ENCODE results near the gene PALM2AKAP2. TPM values are rescaled to one million over a fixed set of nuclear protein-coding genes. Genes with fewer than 3 reads are reported as not detected.

Gene PALM2AKAP2
- total and polyA plus RNA-seq, 9 of the 15 experiments (the other 6 are each of a cell fraction or from before 2014, with no cell fraction given) = not detected

DNA sequence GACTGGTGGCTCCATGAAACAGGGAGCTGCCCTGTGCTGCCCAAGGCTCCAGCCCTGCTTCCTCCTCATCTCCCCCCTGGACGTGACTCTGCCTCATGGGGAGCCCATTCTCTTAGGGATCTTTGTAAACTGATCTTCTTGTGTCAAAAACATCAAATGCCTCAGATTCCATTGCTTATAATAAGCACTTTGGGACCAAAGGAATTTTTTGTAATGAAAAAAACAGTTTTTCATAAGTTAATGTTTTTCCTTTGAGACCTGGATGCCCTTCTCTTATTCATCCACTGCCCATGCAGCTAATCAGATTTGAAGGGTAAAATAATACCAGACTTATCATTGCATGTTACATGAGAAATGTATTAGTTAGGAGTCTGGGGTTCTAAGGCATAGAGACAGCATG lies 41.7 kb downstream of the PALM2AKAP2 start:
- Histone ChIP-seq H3K9me3 (replicated peaks; ENCODE audit: control insufficient read depth, insufficient read depth, low read depth, low read length) (no peaks in the 10 kb centered on the region), H3K27me3 (ENCODE audit: control insufficient read depth in 2 of 2, insufficient read depth in 2 of 2, low read length in 2 of 2) (no peaks in the 10 kb centered on the region), H3K27ac (ENCODE audit: extremely low read depth, low read depth, low read length) (no peak overlapping the region), H3K4me1 (replicated peaks in 1 of 2; ENCODE audit: control insufficient read depth in 2 of 2, insufficient read depth in 2 of 2, low read length in 2 of 2) (no peaks in the 10 kb centered on the region), H2AFZ (ENCODE audit: low read depth, low read length) (no peak overlapping the region), H3K4me3 (no peak overlapping the region), H3K9me1 (ENCODE audit: control insufficient read depth, insufficient read depth, low read length) (no peaks in the 10 kb centered on the region), H3K4me2 (ENCODE audit: insufficient read depth, low read length) (no peak overlapping the region), H4K20me1 (replicated peaks; ENCODE audit: control insufficient read depth, insufficient read depth, low read length) (no peaks in the 10 kb centered on the region), H3K36me3 (ENCODE audit: control insufficient read depth, insufficient read depth, low read length) (no peaks in the 10 kb centered on the region), H3K9ac (ENCODE audit: insufficient read depth in 1 of 2, low read depth in 2 of 2, low read length in 2 of 2) (no peak overlapping the region), H3K79me2 (ENCODE audit: control insufficient read depth, insufficient read depth, low read length) (no peaks in the 10 kb centered on the region)
- intact Hi-C loops (cut with micrococcal nuclease) (no loop called here), in situ Hi-C loops (cut with MboI) (no loop called here)
- no peak for FAIRE-seq
- POLR2A ChIA-PET = no interaction called here
- TF ChIP-seq ZFP36 (IDR thresholded peaks at IDR 0.05; ENCODE audit: low read depth, low read length, partially characterized antibody) (no peak), SIN3B (IDR thresholded peaks at IDR 0.05; ENCODE audit: low read depth) (no peak), SMARCE1 (IDR thresholded peaks at IDR 0.05) (no peak), HNRNPL (IDR thresholded peaks at IDR 0.05; ENCODE audit: low read depth, low read length) (no peak), ZNF197 (CRISPR knock-in tag; IDR thresholded peaks at IDR 0.05; ENCODE audit: low read depth) (no peak), ATF1 (CRISPR knock-in tag; IDR thresholded peaks at IDR 0.05) (no peak), ATF1 (tag; IDR thresholded peaks at IDR 0.05) (no peak), ZNF224 (CRISPR knock-in tag; IDR thresholded peaks at IDR 0.05) (no peak), MEF2A (IDR thresholded peaks at IDR 0.05; ENCODE audit: control insufficient read depth, low read depth, low read length) (no peak), CEBPB (tag; IDR thresholded peaks at IDR 0.05) (no peak), SMARCC2 (IDR thresholded peaks at IDR 0.05; ENCODE audit: low read depth) (no peak), ZSCAN29 (IDR thresholded peaks at IDR 0.05) (no peak), ARID1B (IDR thresholded peaks at IDR 0.05) (no peak)
- TF ChIP-seq, protein P1, sequence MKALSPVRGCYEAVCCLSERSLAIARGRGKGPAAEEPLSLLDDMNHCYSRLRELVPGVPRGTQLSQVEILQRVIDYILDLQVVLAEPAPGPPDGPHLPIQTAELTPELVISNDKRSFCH (CRISPR knock-in tag; IDR thresholded peaks at IDR 0.05) = no peak
- TF ChIP-seq, protein P1 (tag; IDR thresholded peaks at IDR 0.05) = no peak
- TF ChIP-seq, protein P2, sequence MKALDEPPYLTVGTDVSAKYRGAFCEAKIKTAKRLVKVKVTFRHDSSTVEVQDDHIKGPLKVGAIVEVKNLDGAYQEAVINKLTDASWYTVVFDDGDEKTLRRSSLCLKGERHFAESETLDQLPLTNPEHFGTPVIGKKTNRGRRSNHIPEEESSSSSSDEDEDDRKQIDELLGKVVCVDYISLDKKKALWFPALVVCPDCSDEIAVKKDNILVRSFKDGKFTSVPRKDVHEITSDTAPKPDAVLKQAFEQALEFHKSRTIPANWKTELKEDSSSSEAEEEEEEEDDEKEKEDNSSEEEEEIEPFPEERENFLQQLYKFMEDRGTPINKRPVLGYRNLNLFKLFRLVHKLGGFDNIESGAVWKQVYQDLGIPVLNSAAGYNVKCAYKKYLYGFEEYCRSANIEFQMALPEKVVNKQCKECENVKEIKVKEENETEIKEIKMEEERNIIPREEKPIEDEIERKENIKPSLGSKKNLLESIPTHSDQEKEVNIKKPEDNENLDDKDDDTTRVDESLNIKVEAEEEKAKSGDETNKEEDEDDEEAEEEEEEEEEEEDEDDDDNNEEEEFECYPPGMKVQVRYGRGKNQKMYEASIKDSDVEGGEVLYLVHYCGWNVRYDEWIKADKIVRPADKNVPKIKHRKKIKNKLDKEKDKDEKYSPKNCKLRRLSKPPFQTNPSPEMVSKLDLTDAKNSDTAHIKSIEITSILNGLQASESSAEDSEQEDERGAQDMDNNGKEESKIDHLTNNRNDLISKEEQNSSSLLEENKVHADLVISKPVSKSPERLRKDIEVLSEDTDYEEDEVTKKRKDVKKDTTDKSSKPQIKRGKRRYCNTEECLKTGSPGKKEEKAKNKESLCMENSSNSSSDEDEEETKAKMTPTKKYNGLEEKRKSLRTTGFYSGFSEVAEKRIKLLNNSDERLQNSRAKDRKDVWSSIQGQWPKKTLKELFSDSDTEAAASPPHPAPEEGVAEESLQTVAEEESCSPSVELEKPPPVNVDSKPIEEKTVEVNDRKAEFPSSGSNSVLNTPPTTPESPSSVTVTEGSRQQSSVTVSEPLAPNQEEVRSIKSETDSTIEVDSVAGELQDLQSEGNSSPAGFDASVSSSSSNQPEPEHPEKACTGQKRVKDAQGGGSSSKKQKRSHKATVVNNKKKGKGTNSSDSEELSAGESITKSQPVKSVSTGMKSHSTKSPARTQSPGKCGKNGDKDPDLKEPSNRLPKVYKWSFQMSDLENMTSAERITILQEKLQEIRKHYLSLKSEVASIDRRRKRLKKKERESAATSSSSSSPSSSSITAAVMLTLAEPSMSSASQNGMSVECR (CRISPR knock-in tag; IDR thresholded peaks at IDR 0.05) = no peak
- TF ChIP-seq, protein P3, sequence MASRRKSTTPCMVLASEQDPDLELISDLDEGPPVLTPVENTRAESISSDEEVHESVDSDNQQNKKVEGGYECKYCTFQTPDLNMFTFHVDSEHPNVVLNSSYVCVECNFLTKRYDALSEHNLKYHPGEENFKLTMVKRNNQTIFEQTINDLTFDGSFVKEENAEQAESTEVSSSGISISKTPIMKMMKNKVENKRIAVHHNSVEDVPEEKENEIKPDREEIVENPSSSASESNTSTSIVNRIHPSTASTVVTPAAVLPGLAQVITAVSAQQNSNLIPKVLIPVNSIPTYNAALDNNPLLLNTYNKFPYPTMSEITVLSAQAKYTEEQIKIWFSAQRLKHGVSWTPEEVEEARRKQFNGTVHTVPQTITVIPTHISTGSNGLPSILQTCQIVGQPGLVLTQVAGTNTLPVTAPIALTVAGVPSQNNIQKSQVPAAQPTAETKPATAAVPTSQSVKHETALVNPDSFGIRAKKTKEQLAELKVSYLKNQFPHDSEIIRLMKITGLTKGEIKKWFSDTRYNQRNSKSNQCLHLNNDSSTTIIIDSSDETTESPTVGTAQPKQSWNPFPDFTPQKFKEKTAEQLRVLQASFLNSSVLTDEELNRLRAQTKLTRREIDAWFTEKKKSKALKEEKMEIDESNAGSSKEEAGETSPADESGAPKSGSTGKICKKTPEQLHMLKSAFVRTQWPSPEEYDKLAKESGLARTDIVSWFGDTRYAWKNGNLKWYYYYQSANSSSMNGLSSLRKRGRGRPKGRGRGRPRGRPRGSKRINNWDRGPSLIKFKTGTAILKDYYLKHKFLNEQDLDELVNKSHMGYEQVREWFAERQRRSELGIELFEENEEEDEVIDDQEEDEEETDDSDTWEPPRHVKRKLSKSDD (conservative IDR thresholded peaks at IDR 0.05; ENCODE audit: low read length) = no peak
- no TSS peak for BruUV-seq (replicated peaks)
- ATAC-seq = no peak
- 0% methylated on average over 1 of the region's 1 CpG for WGBS (ENCODE audit: insufficient coverage, low coverage, missing lambda C conversion rate)
- CTCF ChIA-PET (ENCODE audit: low intra/inter-chr PET ratio) = no interaction called here
- DNase-seq (ENCODE audit: extremely low read depth in 1 of 4, low spot score in 3 of 4) = no peak

All from K562 (cell line).